ACC112 (cell line): ENCODE measurements around the gene PCDHA10.
"Not testable (repeated sequence)": the region's sequence is repeated elsewhere in the genome, so short reads cannot be mapped to it uniquely, and the experiment has no call there.

Experiments used
- H2AFZ ChIP-seq: fragments of 200-600 bp; sonication (generic); one replicate; pipeline ENCODE4 v1.6.0; 2017; ENCODE audit warnings: antibody characterized with exemption, low read length; ENCODE audit not compliant: unreplicated experiment
- H3K27ac ChIP-seq: fragments of 200-600 bp; sonication (generic); 2 replicates; pipeline ENCODE4 v1.5.1; 2014; ENCODE audit warnings: low read depth, mild to moderate bottlenecking, antibody characterized with exemption, low read length, moderate library complexity
- H3K27me3 ChIP-seq: fragments of 200-600 bp; sonication (generic); 2 replicates; pipeline ENCODE4 v1.6.1; 2014; ENCODE audit warnings: mild to moderate bottlenecking, antibody characterized with exemption, low read length, moderate library complexity, mixed read lengths; ENCODE audit not compliant: insufficient read depth
- H3K36me3 ChIP-seq: fragments of 200-600 bp; sonication (generic); 2 replicates; pipeline ENCODE4 v1.6.1; 2016; ENCODE audit warnings: mild to moderate bottlenecking, antibody characterized with exemption, low read length, moderate library complexity, mixed read lengths; ENCODE audit not compliant: insufficient read depth
- H3K4me1 ChIP-seq: fragments of 200-600 bp; sonication (generic); one replicate; pipeline ENCODE4 v1.6.1; 2016; ENCODE audit warnings: low read length, mixed read lengths; ENCODE audit not compliant: insufficient read depth, unreplicated experiment, control insufficient read depth
- H3K4me3 ChIP-seq: fragments of 200-600 bp; sonication (generic); 2 replicates; pipeline ENCODE4 v1.5.1; 2014; ENCODE audit warnings: mild to moderate bottlenecking, low read depth, low read length
- H3K79me2 ChIP-seq: fragments of 200-600 bp; sonication (generic); one replicate; pipeline ENCODE4 v1.6.0; 2016; ENCODE audit warnings: low read length; ENCODE audit not compliant: control insufficient read depth, unreplicated experiment, insufficient read depth

Gene PCDHA10

DNA sequence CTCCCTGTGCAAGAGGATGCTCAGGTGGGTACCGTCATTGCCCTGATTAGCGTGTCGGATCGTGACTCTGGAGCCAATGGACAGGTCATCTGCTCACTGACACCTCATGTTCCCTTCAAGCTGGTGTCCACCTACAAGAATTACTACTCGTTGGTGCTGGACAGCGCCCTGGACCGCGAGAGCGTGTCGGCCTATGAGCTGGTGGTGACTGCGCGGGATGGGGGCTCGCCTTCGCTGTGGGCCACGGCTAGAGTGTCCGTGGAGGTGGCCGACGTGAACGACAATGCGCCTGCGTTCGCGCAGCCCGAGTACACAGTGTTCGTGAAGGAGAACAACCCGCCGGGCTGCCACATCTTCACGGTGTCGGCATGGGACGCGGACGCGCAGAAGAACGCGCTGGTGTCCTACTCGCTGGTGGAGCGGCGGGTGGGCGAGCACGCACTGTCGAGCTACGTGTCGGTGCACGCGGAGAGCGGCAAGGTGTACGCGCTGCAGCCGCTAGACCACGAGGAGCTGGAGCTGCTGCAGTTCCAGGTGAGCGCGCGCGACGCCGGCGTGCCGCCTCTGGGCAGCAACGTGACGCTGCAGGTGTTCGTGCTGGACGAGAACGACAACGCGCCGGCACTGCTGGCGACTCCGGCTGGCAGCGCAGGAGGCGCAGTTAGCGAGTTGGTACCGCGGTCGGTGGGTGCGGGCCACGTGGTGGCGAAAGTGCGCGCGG is 21.0 kb downstream of the PCDHA10 start:
- not testable (repeated sequence) for H3K4me3 ChIP-seq, H2AFZ ChIP-seq, H3K36me3 ChIP-seq, H3K27ac ChIP-seq, H3K4me1 ChIP-seq, H3K79me2 ChIP-seq, H3K27me3 ChIP-seq

GRCh38 chr5:140877262-140877581 is 21.5 kb downstream of the PCDHA10 start:
- Histone ChIP-seq H3K4me1 (no peaks in the 10 kb centered on the region), H3K36me3 (no peaks in the 10 kb centered on the region), H2AFZ (no peak overlapping the region), H3K4me3 (no peak overlapping the region), H3K27me3 (no peaks in the 10 kb centered on the region), H3K27ac (no peak overlapping the region), H3K79me2 (no peaks in the 10 kb centered on the region)

GRCh38 chr5:140881889-140882590 is 26.3 kb downstream of the PCDHA10 start, which contains the start of gene PCDHA13:
TSS of gene PCDHA13 (plus strand) at chr5:140882124. CDS start at chr5:140882269, 145 bp downstream.
- Histone ChIP-seq H3K27ac (no peak within 1 kb of the TSS), H3K4me1 (no peaks in the 10 kb centered on the region), H3K36me3 (no peaks in the 10 kb centered on the region), H3K27me3 (no peaks in the 10 kb centered on the region), H2AFZ (no peak within 1 kb of the TSS), H3K79me2 (no peaks in the 10 kb centered on the region), H3K4me3 (no peak within 1 kb of the TSS)

GRCh38 chr5:140882591-140882899 is 26.8 kb downstream of the PCDHA10 start:
- no peak overlapping the region for H3K27ac ChIP-seq

DNA sequence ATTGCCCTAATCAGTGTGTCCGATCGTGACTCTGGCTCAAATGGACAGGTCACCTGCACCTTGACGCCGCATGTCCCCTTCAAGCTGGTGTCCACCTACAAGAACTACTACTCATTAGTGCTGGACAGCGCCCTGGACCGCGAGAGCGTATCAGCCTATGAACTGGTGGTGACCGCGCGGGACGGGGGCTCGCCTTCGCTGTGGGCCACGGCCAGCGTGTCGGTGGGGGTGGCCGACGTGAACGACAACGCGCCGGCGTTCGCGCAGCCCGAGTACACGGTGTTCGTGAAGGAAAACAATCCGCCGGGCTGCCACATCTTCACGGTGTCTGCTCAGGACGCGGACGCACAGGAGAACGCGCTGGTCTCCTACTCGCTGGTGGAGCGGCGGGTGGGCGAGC is 27.7 kb downstream of the PCDHA10 start:
- Histone ChIP-seq H3K27me3 (no peaks in the 10 kb centered on the region), H2AFZ (no peak overlapping the region), H3K4me3 (no peak overlapping the region), H3K4me1 (no peaks in the 10 kb centered on the region), H3K79me2 (no peaks in the 10 kb centered on the region), H3K36me3 (no peaks in the 10 kb centered on the region), H3K27ac (no peak overlapping the region)

More at GRCh38 chr5:140882591-140882899, 26.8 kb downstream of the PCDHA10 start:
- Histone ChIP-seq H3K27me3 (no peaks in the 10 kb centered on the region), H2AFZ (no peak overlapping the region), H3K36me3 (no peaks in the 10 kb centered on the region), H3K4me3 (no peak overlapping the region), H3K4me1 (no peaks in the 10 kb centered on the region), H3K79me2 (no peaks in the 10 kb centered on the region)

GRCh38 chr5:140883927-140884697 is 28.4 kb downstream of the PCDHA10 start:
- Histone ChIP-seq H3K4me1 (no peaks in the 10 kb centered on the region), H3K27ac (no peak overlapping the region), H3K4me3 (no peak overlapping the region), H3K36me3 (no peaks in the 10 kb centered on the region), H3K79me2 (no peaks in the 10 kb centered on the region), H2AFZ (no peak overlapping the region), H3K27me3 (no peaks in the 10 kb centered on the region)

GRCh38 chr5:140916325-140916724 is 60.6 kb downstream of the PCDHA10 start:
- Histone ChIP-seq H3K4me1 (no peaks in the 10 kb centered on the region), H3K27me3 (no peaks in the 10 kb centered on the region), H3K27ac (no peak overlapping the region), H3K4me3 (no peak overlapping the region), H3K79me2 (no peaks in the 10 kb centered on the region), H3K36me3 (no peaks in the 10 kb centered on the region), H2AFZ (no peak overlapping the region)
